ENCODE data around the gene LOC101059915.

LOC101059915 gene

DNA sequence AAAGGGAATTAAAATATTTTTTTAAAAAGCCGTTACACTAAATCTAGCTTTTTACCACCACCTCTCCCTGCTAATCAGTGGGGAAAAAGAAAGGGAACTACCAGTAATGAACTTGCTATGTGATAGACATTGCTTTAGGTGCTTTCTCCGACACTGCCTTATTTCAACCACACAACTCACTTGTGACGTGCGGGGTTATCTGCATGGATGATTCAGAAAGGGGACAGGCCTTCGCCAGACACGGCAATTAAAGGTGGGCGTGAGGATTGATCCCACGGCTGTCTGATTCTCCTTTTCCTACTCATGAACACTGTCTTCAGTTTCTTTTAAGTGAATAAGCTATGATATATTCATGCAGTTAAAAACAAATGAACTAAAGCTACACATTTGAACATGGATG, 48.2 kb upstream of the LOC101059915 start (continued):
- TF ChIP-seq, protein P1, sequence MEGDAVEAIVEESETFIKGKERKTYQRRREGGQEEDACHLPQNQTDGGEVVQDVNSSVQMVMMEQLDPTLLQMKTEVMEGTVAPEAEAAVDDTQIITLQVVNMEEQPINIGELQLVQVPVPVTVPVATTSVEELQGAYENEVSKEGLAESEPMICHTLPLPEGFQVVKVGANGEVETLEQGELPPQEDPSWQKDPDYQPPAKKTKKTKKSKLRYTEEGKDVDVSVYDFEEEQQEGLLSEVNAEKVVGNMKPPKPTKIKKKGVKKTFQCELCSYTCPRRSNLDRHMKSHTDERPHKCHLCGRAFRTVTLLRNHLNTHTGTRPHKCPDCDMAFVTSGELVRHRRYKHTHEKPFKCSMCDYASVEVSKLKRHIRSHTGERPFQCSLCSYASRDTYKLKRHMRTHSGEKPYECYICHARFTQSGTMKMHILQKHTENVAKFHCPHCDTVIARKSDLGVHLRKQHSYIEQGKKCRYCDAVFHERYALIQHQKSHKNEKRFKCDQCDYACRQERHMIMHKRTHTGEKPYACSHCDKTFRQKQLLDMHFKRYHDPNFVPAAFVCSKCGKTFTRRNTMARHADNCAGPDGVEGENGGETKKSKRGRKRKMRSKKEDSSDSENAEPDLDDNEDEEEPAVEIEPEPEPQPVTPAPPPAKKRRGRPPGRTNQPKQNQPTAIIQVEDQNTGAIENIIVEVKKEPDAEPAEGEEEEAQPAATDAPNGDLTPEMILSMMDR (IDR thresholded peaks at IDR 0.05 in 2 of 3, conservative IDR thresholded peaks at IDR 0.05 in 1 of 3; ENCODE audit: control insufficient read depth in 2 of 3, extremely low read depth in 1 of 3, insufficient read depth in 1 of 3, low read depth in 3 of 3, low read length in 3 of 3): no peak
- peak; percentile 53 for TF ChIP-seq IKZF1 (conservative IDR thresholded peaks at IDR 0.05)
- TF ChIP-seq STAT3 (IDR thresholded peaks at IDR 0.05; ENCODE audit: low read depth, low read length): no peak
- TF ChIP-seq CREM (IDR thresholded peaks at IDR 0.05; ENCODE audit: low read depth): peak; percentile 80
- TF ChIP-seq, protein P2, sequence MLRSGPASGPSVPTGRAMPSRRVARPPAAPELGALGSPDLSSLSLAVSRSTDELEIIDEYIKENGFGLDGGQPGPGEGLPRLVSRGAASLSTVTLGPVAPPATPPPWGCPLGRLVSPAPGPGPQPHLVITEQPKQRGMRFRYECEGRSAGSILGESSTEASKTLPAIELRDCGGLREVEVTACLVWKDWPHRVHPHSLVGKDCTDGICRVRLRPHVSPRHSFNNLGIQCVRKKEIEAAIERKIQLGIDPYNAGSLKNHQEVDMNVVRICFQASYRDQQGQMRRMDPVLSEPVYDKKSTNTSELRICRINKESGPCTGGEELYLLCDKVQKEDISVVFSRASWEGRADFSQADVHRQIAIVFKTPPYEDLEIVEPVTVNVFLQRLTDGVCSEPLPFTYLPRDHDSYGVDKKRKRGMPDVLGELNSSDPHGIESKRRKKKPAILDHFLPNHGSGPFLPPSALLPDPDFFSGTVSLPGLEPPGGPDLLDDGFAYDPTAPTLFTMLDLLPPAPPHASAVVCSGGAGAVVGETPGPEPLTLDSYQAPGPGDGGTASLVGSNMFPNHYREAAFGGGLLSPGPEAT (IDR thresholded peaks at IDR 0.05; ENCODE audit: low read depth): peak; percentile 63; the same call in 1 of the 2 replicates
- TF ChIP-seq POU2F2 (IDR thresholded peaks at IDR 0.05; ENCODE audit: borderline replicate concordance, low read depth, low read length): peak; percentile 49; the same call in 1 of the 3 replicates
- TF ChIP-seq CHD2 (IDR thresholded peaks at IDR 0.05; ENCODE audit: borderline replicate concordance, low read depth, low read length): peak; percentile 36; the same call in 1 of the 2 replicates
- peak; percentile 68 for TF ChIP-seq ATF7 (IDR thresholded peaks at IDR 0.05; ENCODE audit: low read depth)
- peak; percentile 66 to 89; a peak in 2 of 4 replicates for TF ChIP-seq EP300 (IDR thresholded peaks at IDR 0.05; ENCODE audit: borderline replicate concordance in 1 of 2, control insufficient read depth in 1 of 2, low read depth in 2 of 2, low read length in 2 of 2)
